GM12891 (cell line): ENCODE measurements around the gene IP6K2.

Experiments used
- PAX5 ChIP-seq: IDR thresholded peaks from 2 replicates; pipeline ENCODE4 v1.6.1; 2011; ENCODE audit warnings: low read length, moderate library complexity, mild to moderate bottlenecking; ENCODE audit not compliant: insufficient read depth, severe bottlenecking
- POLR2A ChIP-seq: IDR thresholded peaks from 2 replicates; pipeline ENCODE4 v1.6.1; 2011; ENCODE audit warnings: low read depth, low read length, control low read depth
- POLR2AphosphoS5 ChIP-seq: IDR thresholded peaks from 2 replicates; pipeline ENCODE4 v1.6.1; 2011; ENCODE audit warnings: low read depth, low read length, control low read depth
- SPI1 ChIP-seq: IDR thresholded peaks from 2 replicates; pipeline ENCODE4 v1.6.1; 2011; ENCODE audit warnings: low read depth, low read length, control low read depth
- TAF1 ChIP-seq: IDR thresholded peaks from 2 replicates; pipeline ENCODE4 v1.6.1; 2011; ENCODE audit warnings: low read depth, low read length, control low read depth

- TF ChIP-seq POLR2A (no peak), TAF1 (no peak), POLR2AphosphoS5 (peak; percentile 48), PAX5 (peak; percentile 45), SPI1 (no peak)
Measured at GRCh38 chr3:48685603-48686511, 31.2 kb downstream of the IP6K2 start, which contains the start of gene NCKIPSD.
